ENCODE measurements around the gene MMD. TPM values are rescaled to one million over a fixed set of nuclear protein-coding genes. Genes with fewer than 3 reads are reported as not detected.

MMD gene
- total RNA-seq, 6 experiments from 2014 or later: 2.8 to 17.2 (median 12.4) TPM

- Histone ChIP-seq H3K27ac (no peak overlapping the region), H3K9me3 (no peaks in the 10 kb centered on the region), H3K4me1 (peaks cover 0 to 19% (median 7%) of the 10 kb centered on the region in 4 donors), H3K36me3 (no peaks in the 10 kb centered on the region), H3K27me3 (no peaks in the 10 kb centered on the region), H3K4me3 (no peak overlapping the region)
- DNase-seq (no peak), ATAC-seq (no peak)
- WGBS (ENCODE audit: insufficient coverage, low coverage, low lambda C conversion rate, missing lambda C conversion rate): 37% methylated on average over 2 of the region's 2 CpGs
- intact Hi-C loops (cut with DNase I): no loop called here
- TF ChIP-seq CTCF (IDR thresholded peaks at IDR 0.05): no peak
- TF ChIP-seq POLR2A (IDR thresholded peaks at IDR 0.05): no peak
Measured at GRCh38 chr17:55441544-55441943, 19.9 kb upstream of the MMD start.

DNA sequence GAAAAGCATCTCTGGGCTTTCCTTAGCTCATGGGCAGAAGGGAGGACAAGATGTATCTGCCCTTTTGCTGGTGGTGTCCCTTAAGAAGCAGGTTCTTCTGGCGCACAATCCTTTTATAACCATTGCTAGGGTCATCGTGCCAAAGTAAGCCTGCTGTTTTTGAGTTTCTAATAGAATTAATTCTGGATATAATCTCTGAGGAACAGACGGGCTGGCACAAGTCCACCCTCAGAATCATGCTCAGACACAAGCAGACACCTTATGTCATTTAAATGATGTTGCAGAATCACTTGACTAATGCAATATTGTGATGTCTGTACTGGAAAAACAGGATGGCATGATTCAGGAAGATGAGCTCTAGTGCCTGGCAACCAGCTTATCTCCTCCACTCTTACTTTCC, 18.8 kb upstream of the MMD start:
- Histone ChIP-seq H3K4me1 (peaks cover 0 to 10% (median 2%) of the 10 kb centered on the region in 4 donors), H3K9me3 (no peaks in the 10 kb centered on the region), H3K4me3 (no peak overlapping the region), H3K36me3 (no peaks in the 10 kb centered on the region), H3K27ac (no peak overlapping the region), H3K27me3 (no peaks in the 10 kb centered on the region)
- intact Hi-C loops (cut with DNase I): no loop called here
- DNase-seq (no peak), ATAC-seq (no peak)
- TF ChIP-seq CTCF (IDR thresholded peaks at IDR 0.05) (no peak), POLR2A (IDR thresholded peaks at IDR 0.05) (no peak)
- WGBS (ENCODE audit: insufficient coverage, low coverage, low lambda C conversion rate, missing lambda C conversion rate): 56% methylated on average over 3 of the region's 3 CpGs

GRCh38 chr17:55437159-55437605, 15.5 kb upstream of the MMD start:
- no peak overlapping the region for H3K4me3 ChIP-seq
- H3K4me1 ChIP-seq: peaks cover 0 to 20% (median 4%) of the 10 kb centered on the region in 4 donors
- H3K27me3 ChIP-seq: no peaks in the 10 kb centered on the region
- ATAC-seq: peak in 1 of 4 donors; percentile 23
- H3K36me3 ChIP-seq: no peaks in the 10 kb centered on the region
- intact Hi-C loops (cut with DNase I): no loop called here
- no peaks in the 10 kb centered on the region for H3K9me3 ChIP-seq
- 59% methylated on average over 5 of the region's 5 CpGs for WGBS (ENCODE audit: insufficient coverage, low coverage, low lambda C conversion rate, missing lambda C conversion rate)
- TF ChIP-seq CTCF (IDR thresholded peaks at IDR 0.05): no peak
- no peak for TF ChIP-seq POLR2A (IDR thresholded peaks at IDR 0.05)
- H3K27ac ChIP-seq: no peak overlapping the region
- DNase-seq: no peak

DNA sequence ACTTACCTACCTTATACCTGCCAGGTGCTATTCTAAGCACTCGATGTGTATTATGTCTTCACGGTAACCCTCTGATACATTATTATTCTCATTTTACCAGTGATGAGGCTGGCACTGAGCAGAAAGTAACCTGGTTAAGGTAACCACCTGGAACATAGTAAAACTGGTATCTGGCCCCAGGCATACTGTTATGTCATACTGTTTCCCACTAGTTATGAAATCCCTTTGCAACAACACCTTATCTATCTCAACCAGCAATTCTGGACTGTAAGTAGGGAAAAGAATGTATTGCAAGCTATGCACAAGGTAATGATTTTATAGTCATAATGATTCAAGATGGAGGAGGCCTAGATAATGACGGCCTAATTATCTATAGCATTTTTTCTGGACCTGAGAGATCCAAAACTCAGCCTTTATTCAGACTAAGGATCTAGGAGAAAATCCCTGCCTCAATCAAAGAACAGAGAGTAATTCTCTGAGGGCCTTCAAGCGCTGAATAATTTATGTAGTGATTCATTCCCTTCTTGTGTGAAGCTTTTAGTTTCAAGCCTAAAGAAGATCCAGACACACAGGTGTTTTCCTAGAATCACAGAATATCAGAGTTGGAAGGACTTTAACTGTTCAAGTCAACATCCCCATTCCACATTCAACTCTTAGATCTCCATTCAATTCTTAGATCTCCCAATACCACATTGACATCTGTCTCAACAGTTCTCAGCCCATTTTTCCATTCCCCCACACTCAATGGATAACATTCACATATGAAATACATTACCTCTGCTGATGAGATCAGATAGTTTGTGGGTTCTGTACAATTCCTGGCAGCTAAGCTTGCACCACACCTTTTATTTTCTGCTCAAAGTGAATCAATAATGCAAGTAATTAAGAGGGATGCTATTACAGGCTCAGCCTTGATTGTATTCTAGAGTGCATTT, 14.9 kb upstream of the MMD start:
- H3K4me3 ChIP-seq: no peak overlapping the region
- intact Hi-C loops (cut with DNase I): no loop called here
- H3K4me1 ChIP-seq: peaks cover 0 to 20% (median 4%) of the 10 kb centered on the region in 4 donors
- H3K27me3 ChIP-seq: no peaks in the 10 kb centered on the region
- 86% methylated on average over 4 of the region's 4 CpGs for WGBS (ENCODE audit: insufficient coverage, low coverage, low lambda C conversion rate, missing lambda C conversion rate)
- ATAC-seq (no peak), DNase-seq (no peak)
- no peak overlapping the region for H3K27ac ChIP-seq
- H3K36me3 ChIP-seq: no peaks in the 10 kb centered on the region
- TF ChIP-seq POLR2A (IDR thresholded peaks at IDR 0.05) (no peak), CTCF (IDR thresholded peaks at IDR 0.05) (no peak)
- no peaks in the 10 kb centered on the region for H3K9me3 ChIP-seq
